Activated CD4-positive, CD25-positive, alpha-beta regulatory T cell (primary cell): ENCODE measurements around the gene RNF31.

Experiments
- DNase-seq, 4 experiments: peaks; one replicate each; lab custom pipeline; 2025; lab: John Stamatoyannopoulos, UW

Gene RNF31

DNA sequence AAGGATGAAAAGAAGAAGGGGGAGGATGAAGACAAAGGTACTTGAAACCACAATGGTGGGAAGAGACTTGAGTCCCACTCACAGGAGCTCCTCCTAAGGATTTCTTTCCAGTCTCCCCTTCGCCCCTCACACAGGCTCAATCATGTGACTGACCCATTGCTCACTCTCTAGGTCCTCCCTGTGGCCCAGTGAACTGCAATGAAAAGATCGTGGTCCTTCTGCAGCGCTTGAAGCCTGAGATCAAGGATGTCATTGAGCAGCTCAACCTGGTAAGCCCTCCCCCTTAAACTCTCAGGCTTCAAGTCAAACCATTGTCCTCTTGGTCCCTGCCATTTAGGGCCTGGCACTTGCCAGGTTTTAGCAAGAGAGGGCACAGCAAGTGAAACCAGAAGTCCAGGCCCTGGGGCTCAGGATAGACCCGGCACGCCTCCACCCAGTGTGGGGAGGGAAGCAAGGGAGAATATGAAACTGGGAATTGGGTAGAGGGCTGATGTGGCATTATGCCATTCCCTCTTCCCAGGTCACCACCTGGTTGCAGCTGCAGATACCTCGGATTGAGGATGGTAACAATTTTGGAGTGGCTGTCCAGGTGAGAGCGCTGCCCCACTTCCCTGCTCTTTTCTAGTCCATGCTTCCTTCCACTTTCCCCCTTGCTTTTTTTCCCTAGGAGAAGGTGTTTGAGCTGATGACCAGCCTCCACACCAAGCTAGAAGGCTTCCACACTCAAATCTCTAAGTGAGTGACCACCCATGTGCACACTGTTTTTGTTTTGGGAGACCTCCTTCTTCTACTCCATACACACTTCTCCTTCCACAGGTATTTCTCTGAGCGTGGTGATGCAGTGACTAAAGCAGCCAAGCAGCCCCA is 9.5 kb upstream of the RNF31 start:
- no peak for DNase-seq

DNA sequence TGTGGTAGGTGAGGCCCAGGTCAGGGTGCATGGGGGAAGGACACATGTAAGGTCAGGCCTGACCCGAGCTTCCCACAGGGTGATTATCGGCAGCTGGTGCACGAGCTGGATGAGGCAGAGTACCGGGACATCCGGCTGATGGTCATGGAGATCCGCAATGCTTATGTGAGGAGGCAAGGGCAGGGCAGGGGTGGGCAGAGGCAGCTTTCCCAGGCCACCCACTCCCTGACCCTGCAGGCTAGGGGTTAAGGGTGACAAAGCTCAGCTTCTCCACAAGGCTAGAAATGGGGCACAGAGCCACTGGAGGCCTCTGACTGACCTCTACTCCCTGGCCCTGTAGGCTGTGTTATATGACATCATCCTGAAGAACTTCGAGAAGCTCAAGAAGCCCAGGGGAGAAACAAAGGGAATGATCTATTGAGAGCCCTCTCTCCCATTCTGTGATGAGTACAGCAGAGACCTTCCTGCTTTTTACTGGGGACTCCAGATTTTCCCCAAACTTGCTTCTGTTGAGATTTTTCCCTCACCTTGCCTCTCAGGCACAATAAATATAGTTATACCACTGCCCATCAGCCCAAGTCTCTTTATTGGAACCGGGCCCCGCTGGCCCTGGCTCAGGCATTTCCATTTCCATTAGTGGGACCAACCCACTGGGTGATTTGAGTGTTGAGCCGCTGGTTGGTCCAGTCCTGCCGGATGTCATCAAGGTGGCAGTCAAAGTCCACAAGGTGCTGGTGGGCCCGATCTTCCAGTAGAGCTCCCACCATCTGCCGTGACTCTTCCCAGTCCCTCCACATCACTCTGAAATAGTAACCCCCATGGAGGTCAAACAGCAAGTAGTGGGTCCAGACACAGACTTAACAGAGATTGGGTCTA is 8.7 kb upstream of the RNF31 start:
- DNase-seq = no peak

DNA sequence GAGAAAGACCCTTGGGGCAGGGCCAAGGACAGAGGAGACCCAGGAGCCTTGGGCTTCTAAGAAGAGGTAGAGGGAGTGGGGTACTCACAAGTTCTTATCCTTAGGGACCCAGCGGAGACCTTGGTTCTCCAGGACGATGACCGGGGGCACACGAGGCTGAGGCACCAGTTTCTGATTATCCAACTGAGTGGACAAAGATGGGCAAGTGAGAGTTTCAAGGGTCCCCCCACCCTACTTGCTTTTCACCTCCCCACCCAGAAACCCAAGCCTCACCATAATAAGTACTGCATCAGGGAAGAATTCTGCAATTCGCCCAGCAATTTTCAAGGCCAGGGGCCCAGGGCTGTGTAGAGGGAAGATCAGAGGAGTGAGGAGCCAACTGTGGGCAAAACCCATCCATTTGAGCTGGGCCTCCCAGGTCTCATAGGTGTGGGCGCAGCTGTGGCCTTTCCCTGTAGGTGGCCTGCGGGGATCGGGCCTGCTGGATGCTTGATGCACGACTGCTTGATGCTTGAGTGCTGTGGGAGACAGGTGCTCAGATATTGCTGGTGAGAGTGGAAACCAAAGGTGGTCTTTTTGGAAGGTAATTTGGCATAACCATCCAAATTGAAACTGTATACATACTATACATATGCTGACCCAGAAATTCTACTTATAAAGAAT is 7.9 kb upstream of the RNF31 start:
- no peak for DNase-seq

DNA sequence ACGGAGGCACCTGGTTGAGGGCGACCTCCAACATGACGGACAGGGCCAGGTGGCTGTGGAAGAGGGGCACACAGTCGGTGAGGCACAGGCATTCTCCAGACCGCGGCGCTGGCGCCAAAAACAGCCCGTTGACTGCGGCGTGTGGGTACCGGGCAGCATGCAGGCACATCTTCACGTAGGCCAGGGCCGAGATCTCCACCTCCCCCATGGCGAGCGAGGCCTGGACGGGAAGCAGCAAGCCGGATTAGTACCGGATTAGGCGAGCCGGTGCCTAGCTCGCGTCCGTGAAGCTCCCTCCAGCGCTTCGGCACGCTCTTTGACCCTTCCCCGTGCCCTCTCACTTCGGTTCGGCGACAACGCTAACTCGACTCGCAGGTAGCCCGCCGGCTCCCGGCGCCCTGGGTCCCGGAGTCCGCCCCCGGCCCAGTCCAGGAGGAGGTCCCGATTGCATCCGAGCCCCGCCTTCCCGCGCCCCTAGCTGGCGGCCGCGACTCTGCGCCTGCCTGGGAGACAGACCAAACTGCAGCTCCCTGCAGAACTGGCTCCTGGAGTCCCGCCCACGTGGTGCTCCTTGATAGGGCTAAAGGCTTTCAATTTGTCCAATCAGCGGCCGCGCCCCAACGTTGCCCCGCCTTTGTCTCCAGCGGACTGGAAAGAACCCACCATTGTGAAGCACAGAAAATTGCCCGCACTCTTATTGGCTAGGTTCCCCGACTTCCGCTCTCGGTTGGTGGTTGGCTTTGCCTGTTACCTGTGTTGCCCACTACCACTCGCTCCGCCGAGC is 6.0 kb upstream of the RNF31 start, which contains the start of gene EMC9:
Gene EMC9, minus strand, starts transcription at position 495 of the 784 bp plus-strand sequence. Its CDS starts 287 bp downstream, at position 208.
- DNase-seq = peak; percentile 97 to 99 (median 98)

GRCh38 chr14:24143511-24143910 is 3.8 kb upstream of the RNF31 start:
- DNase-seq = no peak

DNA sequence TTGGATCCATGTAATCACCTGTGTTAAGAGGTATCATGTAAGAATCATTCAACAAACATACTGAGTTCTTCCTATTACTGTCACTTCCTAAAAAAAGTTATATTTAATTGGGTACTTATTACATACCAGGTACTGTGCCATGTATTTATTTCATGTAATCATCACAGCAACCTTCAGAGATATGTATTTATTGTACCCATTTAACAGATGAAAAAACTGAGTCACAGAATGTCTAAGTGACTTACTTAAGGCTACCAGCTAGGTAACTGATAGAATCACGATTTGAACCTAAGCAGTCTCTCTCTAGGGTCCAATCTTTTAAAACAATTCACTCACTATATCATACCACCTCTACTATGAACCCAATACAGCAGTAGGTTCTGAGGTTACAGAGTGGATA is 2.8 kb upstream of the RNF31 start:
- DNase-seq = no peak

- DNase-seq = no peak
Observed at GRCh38 chr14:24145219-24145618, 2.1 kb upstream of the RNF31 start.

GRCh38 chr14:24145690-24146452 is 1.4 kb upstream of the RNF31 start:
- no peak for DNase-seq

DNA sequence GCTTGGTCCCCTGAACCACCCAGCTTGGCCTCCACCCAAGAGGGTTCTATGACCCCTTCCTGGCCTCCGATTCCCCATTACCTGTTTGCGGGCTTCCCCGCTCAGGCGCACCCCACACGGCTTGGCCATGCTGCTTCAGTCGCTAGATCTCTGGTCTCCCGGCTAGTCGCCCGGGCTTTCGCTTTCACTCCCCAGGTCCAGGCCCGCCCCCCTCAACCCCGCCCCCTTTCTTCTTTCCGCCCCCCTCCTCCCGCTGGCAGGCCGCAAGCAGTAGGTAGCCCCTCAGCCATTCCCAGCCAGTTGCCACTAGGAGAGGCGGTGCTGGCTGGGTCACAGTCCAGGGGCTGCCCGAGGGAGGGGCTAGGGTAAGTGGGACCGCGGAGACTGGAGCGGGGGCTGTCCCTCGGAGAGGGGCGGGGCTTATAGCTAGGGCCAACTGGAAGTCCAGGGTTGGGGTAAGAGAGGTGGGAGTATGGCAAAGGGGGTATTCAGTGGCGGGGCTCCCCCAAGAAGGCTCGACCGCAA is 783 bp upstream of the RNF31 start, which contains the start of gene PSME2:
Gene PSME2, minus strand, starts transcription at position 158 of the 525 bp plus-strand sequence. Its CDS starts 29 bp downstream, at position 129.
- peak; percentile 63 to 93 (median 72) for DNase-seq

GRCh38 chr14:24147761-24148428 is 597 bp downstream of the RNF31 start:
- DNase-seq = no peak

GRCh38 chr14:24149302-24149969 is 2.1 kb downstream of the RNF31 start:
- no peak for DNase-seq

- DNase-seq = no peak
Observed at GRCh38 chr14:24150061-24150460, 2.8 kb downstream of the RNF31 start.

GRCh38 chr14:24150567-24150966 is 3.3 kb downstream of the RNF31 start:
- DNase-seq = no peak

DNA sequence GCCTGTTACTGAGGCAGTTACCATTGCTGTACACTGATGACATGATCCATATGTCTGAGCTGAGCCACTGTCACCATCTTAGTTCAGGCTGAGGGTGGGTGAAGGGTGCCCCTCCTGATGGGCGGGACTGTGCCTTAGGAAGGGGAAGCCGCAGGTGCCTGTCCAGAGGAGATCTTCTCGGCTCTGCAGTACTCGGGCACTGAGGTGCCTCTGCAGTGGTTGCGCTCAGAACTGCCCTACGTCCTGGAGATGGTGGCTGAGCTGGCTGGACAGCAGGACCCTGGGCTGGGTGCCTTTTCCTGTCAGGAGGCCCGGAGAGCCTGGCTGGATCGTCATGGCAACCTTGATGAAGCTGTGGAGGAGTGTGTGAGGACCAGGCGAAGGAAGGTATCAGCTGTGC is 3.7 kb downstream of the RNF31 start:
- DNase-seq = no peak

GRCh38 chr14:24151404-24152080 is 4.2 kb downstream of the RNF31 start:
- DNase-seq = no peak

DNA sequence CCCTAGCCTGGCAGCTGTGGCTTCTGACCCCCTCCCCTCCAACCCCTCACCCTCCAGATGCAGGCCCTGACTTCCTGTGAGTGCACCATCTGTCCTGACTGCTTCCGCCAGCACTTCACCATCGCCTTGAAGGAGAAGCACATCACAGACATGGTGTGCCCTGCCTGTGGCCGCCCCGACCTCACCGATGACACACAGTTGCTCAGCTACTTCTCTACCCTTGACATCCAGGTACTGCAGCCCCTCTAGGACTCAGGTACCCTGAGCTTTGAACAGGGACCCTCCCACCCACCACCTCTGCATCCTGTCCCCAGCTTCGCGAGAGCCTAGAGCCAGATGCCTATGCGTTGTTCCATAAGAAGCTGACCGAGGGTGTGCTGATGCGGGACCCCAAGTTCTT is 7.8 kb downstream of the RNF31 start:
- DNase-seq = no peak

DNA sequence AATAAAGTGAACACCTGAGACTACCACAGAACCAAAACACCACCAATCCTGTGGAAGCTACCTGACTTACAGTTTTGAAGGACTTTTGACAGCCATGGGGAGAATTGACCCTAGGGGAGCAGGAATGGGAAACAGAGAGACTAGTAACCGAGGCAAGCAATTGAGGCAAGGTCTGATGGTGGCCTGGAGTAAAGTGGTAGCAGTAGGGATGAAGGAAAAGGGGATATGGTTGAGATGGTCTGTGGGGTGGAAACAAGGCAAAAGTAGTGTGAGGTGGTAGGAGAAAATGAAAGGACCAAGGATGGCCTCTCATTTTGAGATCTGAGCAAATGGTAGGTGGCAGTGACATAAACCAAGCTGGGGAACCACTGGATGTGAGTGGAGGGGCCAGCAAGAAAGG is 9.5 kb downstream of the RNF31 start:
- no peak for DNase-seq

- no peak for DNase-seq
Observed at GRCh38 chr14:24157331-24157730, 10.0 kb downstream of the RNF31 start.
